ENCODE results near the gene ROR1.

ROR1 gene

DNA sequence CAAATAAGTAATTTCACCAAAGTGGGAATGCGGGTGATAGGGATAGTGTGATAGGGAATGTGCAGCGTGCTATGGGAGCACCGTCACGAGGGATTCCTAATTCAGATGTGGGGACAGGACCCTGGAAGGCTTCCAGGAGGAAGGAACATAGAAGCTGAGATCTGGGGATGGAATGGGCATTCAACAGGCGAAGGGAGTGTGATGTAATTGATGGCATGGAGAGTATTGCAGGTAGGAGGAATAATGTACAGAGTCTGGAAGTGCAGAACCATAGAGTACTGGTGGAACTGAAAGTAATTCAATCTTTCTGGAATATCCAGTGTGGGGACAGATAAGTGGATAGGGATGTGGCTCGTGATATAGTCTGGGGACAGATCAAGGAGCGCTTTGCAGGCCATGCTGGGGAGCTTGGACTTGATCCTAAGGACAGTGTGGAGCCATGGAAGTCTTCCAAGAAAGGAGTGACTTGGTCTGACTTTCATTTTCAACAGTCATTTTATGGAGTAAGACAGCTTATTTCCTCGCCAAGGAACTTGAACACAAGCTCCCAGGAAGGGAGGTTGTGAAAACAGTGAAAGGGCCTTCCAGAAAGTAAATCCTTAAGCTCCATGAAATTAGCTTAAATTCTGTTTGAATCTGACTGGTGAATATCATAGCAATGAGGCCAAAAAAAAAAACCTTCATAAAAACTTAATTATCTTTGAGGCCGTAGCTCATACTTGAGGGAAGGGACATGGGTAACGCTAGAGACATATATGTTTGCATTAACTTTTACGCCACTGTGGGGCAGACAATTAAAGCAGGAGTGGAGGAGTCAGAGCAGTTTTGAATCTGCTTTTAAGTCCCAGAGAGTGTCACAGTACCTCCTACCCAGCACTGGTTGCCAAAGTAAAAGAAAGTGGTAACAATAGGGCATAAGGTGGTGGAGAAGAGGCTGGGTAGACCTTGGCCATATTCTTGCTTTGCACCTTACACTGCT lies 55.8 kb downstream of the ROR1 start:
- Histone ChIP-seq H3K36me3 (ENCODE audit: control insufficient read depth in 2 of 2, insufficient read depth in 1 of 2, low read length in 2 of 2) (no peaks in the 10 kb centered on the region), H3K4me3 (ENCODE audit: low read depth, low read length) (no peak overlapping the region), H3K27ac (ENCODE audit: extremely low read depth, low read depth, low read length) (no peak overlapping the region), H3K9me3 (ENCODE audit: control insufficient read depth, insufficient read depth, low read depth, low read length) (no peaks in the 10 kb centered on the region), H3K4me1 (ENCODE audit: control insufficient read depth, insufficient read depth, low read length) (peaks cover 13% of the 10 kb centered on the region)
- CTCF ChIA-PET = interaction anchor here (0.6 to 1.2 kb wide), 3 partner anchors 9 to 155 kb away, joined by 3 to 5 read pairs (median 5); no protein-coding TSS in a partner anchor
- POLR2A ChIA-PET = no interaction called here
- TF ChIP-seq KLF8 (tag by site-specific recombination; IDR thresholded peaks at IDR 0.05) = no peak
- no peak for TF ChIP-seq TRIM28 (IDR thresholded peaks at IDR 0.05; ENCODE audit: borderline replicate concordance, low read length)
- no peak for TF ChIP-seq ZNF266 (tag by site-specific recombination; IDR thresholded peaks at IDR 0.05; ENCODE audit: low read depth)
- no peak for TF ChIP-seq HOXA7 (CRISPR knock-in tag; IDR thresholded peaks at IDR 0.05; ENCODE audit: borderline replicate concordance)
- TF ChIP-seq ZNF585B (tag by site-specific recombination; IDR thresholded peaks at IDR 0.05) = no peak
- TF ChIP-seq, protein P1, sequence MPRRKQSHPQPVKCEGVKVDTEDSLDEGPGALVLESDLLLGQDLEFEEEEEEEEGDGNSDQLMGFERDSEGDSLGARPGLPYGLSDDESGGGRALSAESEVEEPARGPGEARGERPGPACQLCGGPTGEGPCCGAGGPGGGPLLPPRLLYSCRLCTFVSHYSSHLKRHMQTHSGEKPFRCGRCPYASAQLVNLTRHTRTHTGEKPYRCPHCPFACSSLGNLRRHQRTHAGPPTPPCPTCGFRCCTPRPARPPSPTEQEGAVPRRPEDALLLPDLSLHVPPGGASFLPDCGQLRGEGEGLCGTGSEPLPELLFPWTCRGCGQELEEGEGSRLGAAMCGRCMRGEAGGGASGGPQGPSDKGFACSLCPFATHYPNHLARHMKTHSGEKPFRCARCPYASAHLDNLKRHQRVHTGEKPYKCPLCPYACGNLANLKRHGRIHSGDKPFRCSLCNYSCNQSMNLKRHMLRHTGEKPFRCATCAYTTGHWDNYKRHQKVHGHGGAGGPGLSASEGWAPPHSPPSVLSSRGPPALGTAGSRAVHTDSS (tag by site-specific recombination; IDR thresholded peaks at IDR 0.05) = no peak
- TF ChIP-seq, protein P2, sequence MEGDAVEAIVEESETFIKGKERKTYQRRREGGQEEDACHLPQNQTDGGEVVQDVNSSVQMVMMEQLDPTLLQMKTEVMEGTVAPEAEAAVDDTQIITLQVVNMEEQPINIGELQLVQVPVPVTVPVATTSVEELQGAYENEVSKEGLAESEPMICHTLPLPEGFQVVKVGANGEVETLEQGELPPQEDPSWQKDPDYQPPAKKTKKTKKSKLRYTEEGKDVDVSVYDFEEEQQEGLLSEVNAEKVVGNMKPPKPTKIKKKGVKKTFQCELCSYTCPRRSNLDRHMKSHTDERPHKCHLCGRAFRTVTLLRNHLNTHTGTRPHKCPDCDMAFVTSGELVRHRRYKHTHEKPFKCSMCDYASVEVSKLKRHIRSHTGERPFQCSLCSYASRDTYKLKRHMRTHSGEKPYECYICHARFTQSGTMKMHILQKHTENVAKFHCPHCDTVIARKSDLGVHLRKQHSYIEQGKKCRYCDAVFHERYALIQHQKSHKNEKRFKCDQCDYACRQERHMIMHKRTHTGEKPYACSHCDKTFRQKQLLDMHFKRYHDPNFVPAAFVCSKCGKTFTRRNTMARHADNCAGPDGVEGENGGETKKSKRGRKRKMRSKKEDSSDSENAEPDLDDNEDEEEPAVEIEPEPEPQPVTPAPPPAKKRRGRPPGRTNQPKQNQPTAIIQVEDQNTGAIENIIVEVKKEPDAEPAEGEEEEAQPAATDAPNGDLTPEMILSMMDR (tag by site-specific recombination; IDR thresholded peaks at IDR 0.05) = no peak
- TF ChIP-seq, protein P3, sequence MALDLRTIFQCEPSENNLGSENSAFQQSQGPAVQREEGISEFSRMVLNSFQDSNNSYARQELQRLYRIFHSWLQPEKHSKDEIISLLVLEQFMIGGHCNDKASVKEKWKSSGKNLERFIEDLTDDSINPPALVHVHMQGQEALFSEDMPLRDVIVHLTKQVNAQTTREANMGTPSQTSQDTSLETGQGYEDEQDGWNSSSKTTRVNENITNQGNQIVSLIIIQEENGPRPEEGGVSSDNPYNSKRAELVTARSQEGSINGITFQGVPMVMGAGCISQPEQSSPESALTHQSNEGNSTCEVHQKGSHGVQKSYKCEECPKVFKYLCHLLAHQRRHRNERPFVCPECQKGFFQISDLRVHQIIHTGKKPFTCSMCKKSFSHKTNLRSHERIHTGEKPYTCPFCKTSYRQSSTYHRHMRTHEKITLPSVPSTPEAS (tag by site-specific recombination; IDR thresholded peaks at IDR 0.05) = no peak
- no peak for TF ChIP-seq ZBTB7A (tag by site-specific recombination; IDR thresholded peaks at IDR 0.05; ENCODE audit: low read depth)
- TF ChIP-seq KLF16 (tag by site-specific recombination; IDR thresholded peaks at IDR 0.05) = no peak
- TF ChIP-seq ZNF23 (tag by site-specific recombination; IDR thresholded peaks at IDR 0.05; ENCODE audit: borderline replicate concordance) = no peak
- TF ChIP-seq, protein P4, sequence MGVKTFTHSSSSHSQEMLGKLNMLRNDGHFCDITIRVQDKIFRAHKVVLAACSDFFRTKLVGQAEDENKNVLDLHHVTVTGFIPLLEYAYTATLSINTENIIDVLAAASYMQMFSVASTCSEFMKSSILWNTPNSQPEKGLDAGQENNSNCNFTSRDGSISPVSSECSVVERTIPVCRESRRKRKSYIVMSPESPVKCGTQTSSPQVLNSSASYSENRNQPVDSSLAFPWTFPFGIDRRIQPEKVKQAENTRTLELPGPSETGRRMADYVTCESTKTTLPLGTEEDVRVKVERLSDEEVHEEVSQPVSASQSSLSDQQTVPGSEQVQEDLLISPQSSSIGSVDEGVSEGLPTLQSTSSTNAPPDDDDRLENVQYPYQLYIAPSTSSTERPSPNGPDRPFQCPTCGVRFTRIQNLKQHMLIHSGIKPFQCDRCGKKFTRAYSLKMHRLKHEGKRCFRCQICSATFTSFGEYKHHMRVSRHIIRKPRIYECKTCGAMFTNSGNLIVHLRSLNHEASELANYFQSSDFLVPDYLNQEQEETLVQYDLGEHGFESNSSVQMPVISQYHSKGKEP (tag by site-specific recombination; IDR thresholded peaks at IDR 0.05) = no peak
- TF ChIP-seq, protein P5, sequence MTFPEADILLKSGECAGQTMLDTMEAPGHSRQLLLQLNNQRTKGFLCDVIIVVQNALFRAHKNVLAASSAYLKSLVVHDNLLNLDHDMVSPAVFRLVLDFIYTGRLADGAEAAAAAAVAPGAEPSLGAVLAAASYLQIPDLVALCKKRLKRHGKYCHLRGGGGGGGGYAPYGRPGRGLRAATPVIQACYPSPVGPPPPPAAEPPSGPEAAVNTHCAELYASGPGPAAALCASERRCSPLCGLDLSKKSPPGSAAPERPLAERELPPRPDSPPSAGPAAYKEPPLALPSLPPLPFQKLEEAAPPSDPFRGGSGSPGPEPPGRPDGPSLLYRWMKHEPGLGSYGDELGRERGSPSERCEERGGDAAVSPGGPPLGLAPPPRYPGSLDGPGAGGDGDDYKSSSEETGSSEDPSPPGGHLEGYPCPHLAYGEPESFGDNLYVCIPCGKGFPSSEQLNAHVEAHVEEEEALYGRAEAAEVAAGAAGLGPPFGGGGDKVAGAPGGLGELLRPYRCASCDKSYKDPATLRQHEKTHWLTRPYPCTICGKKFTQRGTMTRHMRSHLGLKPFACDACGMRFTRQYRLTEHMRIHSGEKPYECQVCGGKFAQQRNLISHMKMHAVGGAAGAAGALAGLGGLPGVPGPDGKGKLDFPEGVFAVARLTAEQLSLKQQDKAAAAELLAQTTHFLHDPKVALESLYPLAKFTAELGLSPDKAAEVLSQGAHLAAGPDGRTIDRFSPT (tag by site-specific recombination; IDR thresholded peaks at IDR 0.05) = no peak
- no peak for TF ChIP-seq ZNF560 (tag by site-specific recombination; IDR thresholded peaks at IDR 0.05; ENCODE audit: borderline replicate concordance)
- TF ChIP-seq GLIS1 (tag by site-specific recombination; IDR thresholded peaks at IDR 0.05) = no peak
- TF ChIP-seq, protein P6, sequence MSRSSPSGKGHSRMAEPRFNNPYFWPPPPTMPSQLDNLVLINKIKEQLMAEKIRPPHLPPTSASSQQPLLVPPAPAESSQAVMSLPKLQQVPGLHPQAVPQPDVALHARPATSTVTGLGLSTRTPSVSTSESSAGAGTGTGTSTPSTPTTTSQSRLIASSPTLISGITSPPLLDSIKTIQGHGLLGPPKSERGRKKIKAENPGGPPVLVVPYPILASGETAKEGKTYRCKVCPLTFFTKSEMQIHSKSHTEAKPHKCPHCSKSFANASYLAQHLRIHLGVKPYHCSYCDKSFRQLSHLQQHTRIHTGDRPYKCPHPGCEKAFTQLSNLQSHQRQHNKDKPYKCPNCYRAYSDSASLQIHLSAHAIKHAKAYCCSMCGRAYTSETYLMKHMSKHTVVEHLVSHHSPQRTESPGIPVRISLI (tag by site-specific recombination; IDR thresholded peaks at IDR 0.05) = no peak
- TF ChIP-seq, protein P7, sequence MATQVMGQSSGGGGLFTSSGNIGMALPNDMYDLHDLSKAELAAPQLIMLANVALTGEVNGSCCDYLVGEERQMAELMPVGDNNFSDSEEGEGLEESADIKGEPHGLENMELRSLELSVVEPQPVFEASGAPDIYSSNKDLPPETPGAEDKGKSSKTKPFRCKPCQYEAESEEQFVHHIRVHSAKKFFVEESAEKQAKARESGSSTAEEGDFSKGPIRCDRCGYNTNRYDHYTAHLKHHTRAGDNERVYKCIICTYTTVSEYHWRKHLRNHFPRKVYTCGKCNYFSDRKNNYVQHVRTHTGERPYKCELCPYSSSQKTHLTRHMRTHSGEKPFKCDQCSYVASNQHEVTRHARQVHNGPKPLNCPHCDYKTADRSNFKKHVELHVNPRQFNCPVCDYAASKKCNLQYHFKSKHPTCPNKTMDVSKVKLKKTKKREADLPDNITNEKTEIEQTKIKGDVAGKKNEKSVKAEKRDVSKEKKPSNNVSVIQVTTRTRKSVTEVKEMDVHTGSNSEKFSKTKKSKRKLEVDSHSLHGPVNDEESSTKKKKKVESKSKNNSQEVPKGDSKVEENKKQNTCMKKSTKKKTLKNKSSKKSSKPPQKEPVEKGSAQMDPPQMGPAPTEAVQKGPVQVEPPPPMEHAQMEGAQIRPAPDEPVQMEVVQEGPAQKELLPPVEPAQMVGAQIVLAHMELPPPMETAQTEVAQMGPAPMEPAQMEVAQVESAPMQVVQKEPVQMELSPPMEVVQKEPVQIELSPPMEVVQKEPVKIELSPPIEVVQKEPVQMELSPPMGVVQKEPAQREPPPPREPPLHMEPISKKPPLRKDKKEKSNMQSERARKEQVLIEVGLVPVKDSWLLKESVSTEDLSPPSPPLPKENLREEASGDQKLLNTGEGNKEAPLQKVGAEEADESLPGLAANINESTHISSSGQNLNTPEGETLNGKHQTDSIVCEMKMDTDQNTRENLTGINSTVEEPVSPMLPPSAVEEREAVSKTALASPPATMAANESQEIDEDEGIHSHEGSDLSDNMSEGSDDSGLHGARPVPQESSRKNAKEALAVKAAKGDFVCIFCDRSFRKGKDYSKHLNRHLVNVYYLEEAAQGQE (tag by site-specific recombination; IDR thresholded peaks at IDR 0.05) = no peak
- peak; percentile 96 for TF ChIP-seq ZNF10 (tag by site-specific recombination; IDR thresholded peaks at IDR 0.05)
- TF ChIP-seq ZNF175 (tag by site-specific recombination; IDR thresholded peaks at IDR 0.05) = no peak
- no peak for TF ChIP-seq ZBTB1 (tag by site-specific recombination; IDR thresholded peaks at IDR 0.05)
- TF ChIP-seq, protein P8, sequence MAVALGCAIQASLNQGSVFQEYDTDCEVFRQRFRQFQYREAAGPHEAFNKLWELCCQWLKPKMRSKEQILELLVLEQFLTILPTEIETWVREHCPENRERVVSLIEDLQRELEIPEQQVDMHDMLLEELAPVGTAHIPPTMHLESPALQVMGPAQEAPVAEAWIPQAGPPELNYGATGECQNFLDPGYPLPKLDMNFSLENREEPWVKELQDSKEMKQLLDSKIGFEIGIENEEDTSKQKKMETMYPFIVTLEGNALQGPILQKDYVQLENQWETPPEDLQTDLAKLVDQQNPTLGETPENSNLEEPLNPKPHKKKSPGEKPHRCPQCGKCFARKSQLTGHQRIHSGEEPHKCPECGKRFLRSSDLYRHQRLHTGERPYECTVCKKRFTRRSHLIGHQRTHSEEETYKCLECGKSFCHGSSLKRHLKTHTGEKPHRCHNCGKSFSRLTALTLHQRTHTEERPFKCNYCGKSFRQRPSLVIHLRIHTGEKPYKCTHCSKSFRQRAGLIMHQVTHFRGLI (tag by site-specific recombination; IDR thresholded peaks at IDR 0.05) = no peak

Measured in HEK293 (cell line).